ENCODE results near the gene ZPBP.

DNA sequence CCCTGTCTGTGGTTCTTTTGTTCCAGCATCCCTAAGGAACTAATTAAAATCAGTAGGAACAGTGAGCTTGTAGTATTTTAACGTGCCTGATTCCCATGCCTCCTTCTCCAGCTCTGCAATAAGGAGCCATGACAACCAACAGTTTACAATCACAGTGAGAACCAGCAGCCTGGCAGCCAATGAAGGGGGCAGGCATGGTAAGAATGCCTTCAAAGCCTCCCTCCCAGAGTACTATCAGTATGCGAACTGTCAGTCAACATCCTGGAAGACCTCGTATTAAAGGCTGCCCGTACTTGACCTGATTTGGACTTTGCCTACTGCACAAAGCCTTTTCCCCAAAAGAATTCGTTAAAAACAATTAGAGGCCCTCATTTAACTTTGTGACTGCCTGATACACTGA, 7.7 kb downstream of the ZPBP start:
- TF ChIP-seq, protein P1, sequence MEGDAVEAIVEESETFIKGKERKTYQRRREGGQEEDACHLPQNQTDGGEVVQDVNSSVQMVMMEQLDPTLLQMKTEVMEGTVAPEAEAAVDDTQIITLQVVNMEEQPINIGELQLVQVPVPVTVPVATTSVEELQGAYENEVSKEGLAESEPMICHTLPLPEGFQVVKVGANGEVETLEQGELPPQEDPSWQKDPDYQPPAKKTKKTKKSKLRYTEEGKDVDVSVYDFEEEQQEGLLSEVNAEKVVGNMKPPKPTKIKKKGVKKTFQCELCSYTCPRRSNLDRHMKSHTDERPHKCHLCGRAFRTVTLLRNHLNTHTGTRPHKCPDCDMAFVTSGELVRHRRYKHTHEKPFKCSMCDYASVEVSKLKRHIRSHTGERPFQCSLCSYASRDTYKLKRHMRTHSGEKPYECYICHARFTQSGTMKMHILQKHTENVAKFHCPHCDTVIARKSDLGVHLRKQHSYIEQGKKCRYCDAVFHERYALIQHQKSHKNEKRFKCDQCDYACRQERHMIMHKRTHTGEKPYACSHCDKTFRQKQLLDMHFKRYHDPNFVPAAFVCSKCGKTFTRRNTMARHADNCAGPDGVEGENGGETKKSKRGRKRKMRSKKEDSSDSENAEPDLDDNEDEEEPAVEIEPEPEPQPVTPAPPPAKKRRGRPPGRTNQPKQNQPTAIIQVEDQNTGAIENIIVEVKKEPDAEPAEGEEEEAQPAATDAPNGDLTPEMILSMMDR (conservative IDR thresholded peaks at IDR 0.05): no peak
- no peak for TF ChIP-seq ZFX (IDR thresholded peaks at IDR 0.05)
